GM12801 (cell line): Measurements from ENCODE around the gene FYB1.

ENCODE experiments used
- TF ChIP-seq, protein P1 (sequence below): IDR thresholded peaks from one replicate; pipeline ENCODE4 v1.5.1; 2011; ENCODE audit warnings: control low read depth; ENCODE audit not compliant: insufficient read length; ENCODE audit errors: extremely low read depth

The FYB1 gene

DNA sequence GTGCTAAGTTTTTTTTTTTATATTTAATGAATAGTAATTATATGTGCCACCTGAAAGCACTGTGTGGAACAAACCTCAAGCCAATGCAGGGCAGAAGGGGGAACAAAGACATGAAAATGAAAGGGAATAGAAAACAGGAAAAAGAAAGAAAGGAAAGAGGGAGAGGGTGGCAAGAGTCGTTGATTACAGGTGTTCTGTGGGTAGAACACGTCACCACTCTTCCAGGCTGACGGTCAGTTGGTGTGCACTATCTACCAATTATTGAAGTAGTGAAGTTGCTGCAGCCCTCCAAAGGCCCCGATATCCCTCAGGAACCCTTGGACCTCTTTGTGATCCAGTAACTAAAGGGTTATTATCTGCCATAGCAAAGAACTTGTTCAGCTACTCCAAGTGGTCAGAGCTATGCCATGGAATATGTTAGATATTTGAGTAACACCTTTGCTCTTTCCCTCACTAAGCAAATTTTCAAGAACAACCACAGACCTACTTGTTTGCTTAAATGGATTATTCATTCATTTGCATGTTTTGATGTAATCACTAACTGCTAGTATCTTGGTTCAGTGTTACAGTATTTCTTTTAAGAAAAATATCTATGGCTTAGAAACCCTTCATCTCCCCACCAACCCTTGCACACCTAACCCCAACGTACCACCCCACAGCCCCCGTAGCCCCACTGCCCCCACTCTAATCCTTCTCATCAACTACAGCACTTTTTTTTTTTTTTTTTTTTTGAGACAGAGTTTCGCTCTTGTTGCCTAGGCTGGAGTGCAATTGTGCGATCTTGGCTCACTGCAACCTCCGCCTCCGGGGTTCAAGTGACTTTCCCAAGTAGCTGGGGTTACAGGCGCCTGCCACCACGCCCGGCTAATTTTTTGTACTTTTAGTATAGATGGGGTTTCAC lies 31.3 kb downstream of the FYB1 start:
- TF ChIP-seq, protein P1, sequence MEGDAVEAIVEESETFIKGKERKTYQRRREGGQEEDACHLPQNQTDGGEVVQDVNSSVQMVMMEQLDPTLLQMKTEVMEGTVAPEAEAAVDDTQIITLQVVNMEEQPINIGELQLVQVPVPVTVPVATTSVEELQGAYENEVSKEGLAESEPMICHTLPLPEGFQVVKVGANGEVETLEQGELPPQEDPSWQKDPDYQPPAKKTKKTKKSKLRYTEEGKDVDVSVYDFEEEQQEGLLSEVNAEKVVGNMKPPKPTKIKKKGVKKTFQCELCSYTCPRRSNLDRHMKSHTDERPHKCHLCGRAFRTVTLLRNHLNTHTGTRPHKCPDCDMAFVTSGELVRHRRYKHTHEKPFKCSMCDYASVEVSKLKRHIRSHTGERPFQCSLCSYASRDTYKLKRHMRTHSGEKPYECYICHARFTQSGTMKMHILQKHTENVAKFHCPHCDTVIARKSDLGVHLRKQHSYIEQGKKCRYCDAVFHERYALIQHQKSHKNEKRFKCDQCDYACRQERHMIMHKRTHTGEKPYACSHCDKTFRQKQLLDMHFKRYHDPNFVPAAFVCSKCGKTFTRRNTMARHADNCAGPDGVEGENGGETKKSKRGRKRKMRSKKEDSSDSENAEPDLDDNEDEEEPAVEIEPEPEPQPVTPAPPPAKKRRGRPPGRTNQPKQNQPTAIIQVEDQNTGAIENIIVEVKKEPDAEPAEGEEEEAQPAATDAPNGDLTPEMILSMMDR, result no peak

DNA sequence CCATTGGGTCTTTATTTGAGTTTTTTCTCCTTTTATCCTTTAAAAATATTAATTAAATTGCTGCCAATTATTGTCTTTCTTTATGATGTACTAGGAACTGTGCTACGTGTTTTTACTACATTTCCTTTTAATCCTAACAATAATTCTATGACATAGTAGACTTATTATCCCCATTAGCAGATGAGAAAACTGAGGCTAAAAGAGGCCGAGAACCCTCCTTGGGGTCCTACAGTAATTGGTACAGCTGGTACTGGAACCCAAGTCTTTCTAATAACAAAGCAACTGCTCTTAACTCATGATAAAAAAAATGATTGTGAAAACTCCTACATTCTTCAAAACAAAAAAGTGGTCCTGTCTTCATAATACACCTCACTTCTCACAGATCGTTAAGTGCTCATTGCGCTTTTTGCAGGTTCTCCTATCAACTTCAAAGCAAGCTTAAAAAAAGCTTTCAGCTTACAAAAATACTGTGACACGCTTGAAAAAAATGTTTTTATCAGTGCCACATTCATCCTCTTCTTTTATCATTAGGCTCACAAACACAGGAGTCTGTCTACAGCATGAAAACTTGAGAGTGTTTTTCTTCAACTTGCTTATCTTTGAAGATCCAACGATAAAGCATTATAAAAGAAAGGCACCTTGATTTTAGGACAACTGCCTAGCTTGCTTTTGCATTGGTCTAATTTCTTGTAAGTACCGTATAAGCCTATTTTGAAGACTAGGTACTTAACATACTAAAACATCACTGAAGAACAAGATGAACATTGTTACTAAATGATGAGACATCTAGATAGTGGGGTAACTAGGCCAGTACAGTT lies 32.4 kb downstream of the FYB1 start:
- TF ChIP-seq, protein P1, result no peak

DNA sequence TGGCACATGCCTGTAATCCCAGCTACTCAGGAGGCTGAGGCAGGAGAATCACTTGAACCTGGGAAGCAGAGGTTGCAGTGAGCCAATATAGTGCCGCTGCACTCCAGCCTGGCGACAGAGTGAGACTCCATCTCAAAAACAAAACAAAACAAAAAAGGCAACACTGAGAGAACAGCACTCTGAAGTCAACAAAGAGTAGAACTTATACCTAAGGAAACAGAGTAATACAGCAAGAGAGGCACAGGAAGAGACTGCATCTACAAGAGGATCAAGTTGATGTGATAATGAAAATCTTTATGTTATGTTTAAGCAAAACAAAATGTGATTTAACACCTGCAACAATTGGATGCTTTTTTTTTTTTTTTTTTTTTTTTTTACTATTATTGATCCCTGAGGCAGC lies 33.1 kb downstream of the FYB1 start:
- TF ChIP-seq, protein P1, result no peak

DNA sequence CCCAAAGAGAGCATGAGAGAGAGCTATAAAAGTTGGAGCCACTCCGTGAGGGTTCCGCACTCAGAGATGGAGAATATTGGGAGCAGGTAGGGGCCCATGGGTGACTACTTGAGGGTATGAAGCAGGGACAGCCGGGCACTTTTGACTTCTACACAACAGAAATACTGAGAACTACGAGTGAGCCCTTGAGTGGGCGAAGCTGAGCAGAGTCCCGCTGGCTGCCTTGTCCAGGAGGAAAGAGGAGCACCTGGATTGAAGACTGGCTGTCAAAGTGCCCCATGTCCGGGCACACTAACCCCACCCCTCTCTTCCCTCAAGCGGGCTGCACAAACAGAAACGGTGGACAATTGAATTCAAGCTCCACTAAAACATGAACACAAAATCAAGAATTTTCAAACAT lies 33.6 kb downstream of the FYB1 start:
- TF ChIP-seq, protein P1, result no peak

DNA sequence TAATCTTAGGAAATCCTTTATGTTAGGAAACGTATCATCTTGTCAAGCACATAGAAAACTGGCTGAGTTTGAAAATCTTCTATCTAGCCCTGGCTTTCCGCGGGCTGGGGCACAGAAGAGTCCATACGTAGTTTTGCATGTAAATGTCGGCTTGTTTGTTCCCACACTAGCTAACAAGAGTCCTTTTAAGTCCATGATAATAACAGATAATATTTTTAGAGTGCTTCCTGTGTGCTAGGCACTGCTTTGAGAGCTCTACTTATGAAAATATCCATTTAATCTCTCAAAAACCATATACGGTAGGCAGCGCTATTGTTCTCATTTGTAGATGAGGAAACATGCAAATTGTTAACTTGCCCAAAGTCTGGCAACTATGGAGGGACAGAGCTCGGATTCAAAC lies 40.5 kb downstream of the FYB1 start:
- TF ChIP-seq, protein P1, result no peak

DNA sequence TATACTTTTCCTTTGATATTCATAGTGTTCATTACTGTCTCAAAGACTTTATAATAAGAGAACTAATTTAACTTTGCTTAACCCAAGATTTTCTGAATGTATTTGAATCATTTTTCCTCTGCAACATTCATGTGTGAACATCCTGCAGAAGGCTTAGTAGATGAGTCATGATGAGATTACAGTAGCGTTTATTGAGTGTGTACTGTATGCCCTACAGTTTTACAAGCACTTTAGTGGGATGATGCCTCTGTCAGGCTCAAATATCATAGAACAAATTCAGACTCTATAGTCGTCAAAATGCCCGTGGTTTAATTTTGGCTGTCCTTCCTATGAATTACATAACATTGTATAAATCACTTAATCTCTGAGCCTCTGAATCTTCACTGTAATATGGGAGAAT lies 41.2 kb downstream of the FYB1 start:
- TF ChIP-seq, protein P1, result no peak

DNA sequence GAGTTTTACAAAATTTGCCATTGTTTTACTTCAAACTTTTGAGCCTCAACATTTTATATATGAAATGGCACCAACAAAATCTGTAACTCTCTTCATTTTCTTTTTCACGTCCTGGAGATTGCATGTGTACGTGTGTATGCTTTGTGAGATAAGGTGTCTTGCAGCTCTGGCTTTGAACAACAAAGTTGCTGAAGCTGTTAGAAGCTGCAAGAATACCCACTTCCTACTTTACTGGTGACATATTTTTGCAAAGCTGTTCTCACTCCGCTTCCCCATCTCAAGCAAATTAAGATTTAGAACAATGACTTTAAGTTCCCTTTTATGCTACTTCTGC lies 41.8 kb downstream of the FYB1 start:
- TF ChIP-seq, protein P1, result no peak
